NT2/D1 (cell line): Measurements from ENCODE around the gene IL1R2.

ENCODE experiments used
- YY1 ChIP-seq: IDR thresholded peaks from 2 replicates; pipeline ENCODE4 v1.6.1; 2011; ENCODE audit not compliant: insufficient read length, insufficient read depth
- ZNF274 ChIP-seq: IDR thresholded peaks from 2 replicates; pipeline ENCODE4 v1.6.1; 2011; ENCODE audit warnings: mild to moderate bottlenecking, low read depth, low read length

DNA sequence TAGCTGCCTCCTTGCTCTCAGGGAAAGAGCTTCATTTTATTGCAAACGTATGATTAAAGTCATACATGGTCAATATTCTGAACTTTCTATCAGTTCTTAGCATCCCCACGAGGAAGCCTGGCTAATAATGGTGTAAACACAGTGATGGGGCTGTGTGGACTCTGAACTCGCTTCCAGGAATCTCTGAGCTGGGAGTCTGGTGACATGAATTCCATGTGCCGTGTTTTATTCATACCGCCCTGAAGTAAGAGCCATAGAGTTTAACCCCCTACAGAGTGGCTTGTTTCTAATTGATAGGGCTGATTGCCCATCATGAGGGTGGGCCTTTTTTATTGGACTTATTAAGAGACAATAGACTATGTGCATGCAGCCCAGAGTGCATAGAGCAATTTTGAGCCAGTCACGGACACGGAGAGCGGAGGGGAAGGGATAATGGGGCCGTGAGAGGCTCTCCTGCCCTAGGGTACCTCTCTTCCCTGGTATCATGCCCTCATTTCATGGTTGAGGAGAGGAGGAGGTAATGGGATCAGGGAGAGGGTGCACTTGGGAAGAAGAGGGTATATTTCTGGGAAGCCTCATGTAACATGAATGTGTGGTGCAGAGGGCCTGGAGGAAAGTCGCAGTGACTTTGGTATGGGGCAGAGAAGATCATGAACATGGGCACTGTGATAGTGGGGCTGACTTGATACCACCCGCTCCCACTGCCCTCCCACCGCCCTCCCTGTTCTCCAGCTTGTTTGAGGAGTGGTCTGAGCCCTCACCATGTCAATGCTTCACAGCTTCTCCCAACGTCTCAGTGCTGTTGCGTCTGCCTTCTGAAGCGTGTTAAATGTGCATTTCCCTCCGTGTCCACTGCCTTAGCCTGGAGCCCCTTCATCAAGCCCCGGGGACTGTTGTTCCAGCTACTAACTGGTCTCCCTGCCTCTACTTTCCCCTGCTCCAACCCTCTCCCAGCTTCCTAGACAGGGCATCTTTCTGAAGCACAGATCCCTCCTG, 73.2 kb downstream of the IL1R2 start:
- no peak for TF ChIP-seq YY1
- no peak for TF ChIP-seq ZNF274
